Stimulated activated CD8-positive, alpha-beta memory T cell treated with anti-CD3 and anti-CD28 coated beads, Interleukin-4, amount 100 ng/mL, for 4 hours (primary cell): Measurements from ENCODE around the gene TPD52L1.

ENCODE experiments used
- DNase-seq, 2 donors: peaks; one replicate each; pipeline ENCODE4 v3.0.0-alpha.2; 2020; ENCODE audit warnings: low read depth in 2 of 2, low spot score in 1 of 2

The TPD52L1 gene

GRCh38 chr6:125174626-125175025 is 21.1 kb downstream of the TPD52L1 start:
- DNase-seq, result no peak

GRCh38 chr6:125175466-125176048 is 22.0 kb downstream of the TPD52L1 start:
- DNase-seq, result no peak

GRCh38 chr6:125182237-125183008 is 28.9 kb downstream of the TPD52L1 start:
- DNase-seq, result no peak

GRCh38 chr6:125183391-125183790 is 29.8 kb downstream of the TPD52L1 start:
- DNase-seq, result no peak

- DNase-seq, result no peak
These were observed 34.5 kb downstream of the TPD52L1 start for GRCh38 chr6:125188037-125188436.

GRCh38 chr6:125188594-125189203 is 35.1 kb downstream of the TPD52L1 start:
- no peak for DNase-seq

- no peak for DNase-seq
These were observed 35.9 kb downstream of the TPD52L1 start for GRCh38 chr6:125189494-125189893.

- DNase-seq, result no peak
These were observed 37.1 kb downstream of the TPD52L1 start for GRCh38 chr6:125190667-125191066.

GRCh38 chr6:125191916-125192609 is 38.5 kb downstream of the TPD52L1 start:
- DNase-seq, result peak in 1 of 2 donors; percentile 4

- DNase-seq, result no peak
These were observed 39.0 kb downstream of the TPD52L1 start for GRCh38 chr6:125192610-125192930.

- DNase-seq, result no peak
These were observed 39.6 kb downstream of the TPD52L1 start for GRCh38 chr6:125193208-125193607.

- DNase-seq, result no peak
These were observed 41.4 kb downstream of the TPD52L1 start for GRCh38 chr6:125194941-125195340.

- no peak for DNase-seq
These were observed 42.0 kb downstream of the TPD52L1 start for GRCh38 chr6:125195526-125195925.

GRCh38 chr6:125196613-125197012 is 43.0 kb downstream of the TPD52L1 start:
- DNase-seq, result no peak

- DNase-seq, result no peak
These were observed 44.3 kb downstream of the TPD52L1 start for GRCh38 chr6:125197795-125198269.

- no peak for DNase-seq
These were observed 44.9 kb downstream of the TPD52L1 start for GRCh38 chr6:125198398-125198937.

GRCh38 chr6:125200941-125201340 is 47.4 kb downstream of the TPD52L1 start:
- no peak for DNase-seq

- DNase-seq, result no peak
These were observed 48.6 kb downstream of the TPD52L1 start for GRCh38 chr6:125201961-125202729.

- no peak for DNase-seq
These were observed 49.8 kb downstream of the TPD52L1 start for GRCh38 chr6:125203395-125203794.

GRCh38 chr6:125205931-125206330 is 52.4 kb downstream of the TPD52L1 start:
- no peak for DNase-seq

- DNase-seq, result no peak
These were observed 52.8 kb downstream of the TPD52L1 start for GRCh38 chr6:125206389-125206788.
